Choroid plexus epithelial cell (primary cell): Measurements from ENCODE around the gene RCBTB2.

Experiments used
- DNase-seq: peaks from one replicate; pipeline ENCODE4 v3.0.0-alpha.2; 2010; ENCODE audit warnings: low read depth
- H3K4me3 ChIP-seq: 2 replicates; pipeline ENCODE4 v1.5.1; 2011; ENCODE audit warnings: low read depth, mild to moderate bottlenecking, control low read depth, low read length, moderate library complexity
- TF ChIP-seq, protein P1 (sequence below): conservative IDR thresholded peaks from 2 replicates; pipeline ENCODE4 v1.5.1; 2011; ENCODE audit warnings: low read depth, mild to moderate bottlenecking, control low read depth, inconsistent platforms, low read length, moderate library complexity

The RCBTB2 gene

GRCh38 chr13:48501705-48502104, 31.2 kb downstream of the RCBTB2 start:
- peak; percentile 8 for DNase-seq
- TF ChIP-seq, protein P1, sequence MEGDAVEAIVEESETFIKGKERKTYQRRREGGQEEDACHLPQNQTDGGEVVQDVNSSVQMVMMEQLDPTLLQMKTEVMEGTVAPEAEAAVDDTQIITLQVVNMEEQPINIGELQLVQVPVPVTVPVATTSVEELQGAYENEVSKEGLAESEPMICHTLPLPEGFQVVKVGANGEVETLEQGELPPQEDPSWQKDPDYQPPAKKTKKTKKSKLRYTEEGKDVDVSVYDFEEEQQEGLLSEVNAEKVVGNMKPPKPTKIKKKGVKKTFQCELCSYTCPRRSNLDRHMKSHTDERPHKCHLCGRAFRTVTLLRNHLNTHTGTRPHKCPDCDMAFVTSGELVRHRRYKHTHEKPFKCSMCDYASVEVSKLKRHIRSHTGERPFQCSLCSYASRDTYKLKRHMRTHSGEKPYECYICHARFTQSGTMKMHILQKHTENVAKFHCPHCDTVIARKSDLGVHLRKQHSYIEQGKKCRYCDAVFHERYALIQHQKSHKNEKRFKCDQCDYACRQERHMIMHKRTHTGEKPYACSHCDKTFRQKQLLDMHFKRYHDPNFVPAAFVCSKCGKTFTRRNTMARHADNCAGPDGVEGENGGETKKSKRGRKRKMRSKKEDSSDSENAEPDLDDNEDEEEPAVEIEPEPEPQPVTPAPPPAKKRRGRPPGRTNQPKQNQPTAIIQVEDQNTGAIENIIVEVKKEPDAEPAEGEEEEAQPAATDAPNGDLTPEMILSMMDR: no peak
- H3K4me3 ChIP-seq: no peak overlapping the region

- DNase-seq: peak; percentile 97
- TF ChIP-seq, protein P1: no peak
- no peak overlapping the region for H3K4me3 ChIP-seq
Measured at GRCh38 chr13:48500652-48501197, 32.2 kb downstream of the RCBTB2 start.

DNA sequence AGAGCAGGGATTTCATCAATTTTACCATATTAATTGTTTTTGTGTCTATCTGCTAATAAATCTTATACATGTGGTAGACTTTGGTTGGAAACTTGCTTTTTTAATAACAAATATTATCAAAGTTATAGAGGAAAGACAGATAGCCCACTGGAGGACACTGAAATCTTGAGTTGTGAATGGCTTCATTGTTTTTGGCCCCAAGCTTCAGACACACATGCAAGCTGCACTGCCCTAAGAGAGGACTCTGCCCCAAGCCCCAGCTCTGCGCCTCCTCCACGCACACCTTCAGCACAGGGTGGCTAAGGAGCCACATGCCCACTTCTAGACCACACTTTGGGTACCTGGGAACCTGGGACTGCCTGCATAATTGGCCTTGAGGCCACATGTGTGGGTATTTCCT, 35.2 kb downstream of the RCBTB2 start:
- no peak for DNase-seq
- TF ChIP-seq, protein P1: no peak
- no peak overlapping the region for H3K4me3 ChIP-seq

DNA sequence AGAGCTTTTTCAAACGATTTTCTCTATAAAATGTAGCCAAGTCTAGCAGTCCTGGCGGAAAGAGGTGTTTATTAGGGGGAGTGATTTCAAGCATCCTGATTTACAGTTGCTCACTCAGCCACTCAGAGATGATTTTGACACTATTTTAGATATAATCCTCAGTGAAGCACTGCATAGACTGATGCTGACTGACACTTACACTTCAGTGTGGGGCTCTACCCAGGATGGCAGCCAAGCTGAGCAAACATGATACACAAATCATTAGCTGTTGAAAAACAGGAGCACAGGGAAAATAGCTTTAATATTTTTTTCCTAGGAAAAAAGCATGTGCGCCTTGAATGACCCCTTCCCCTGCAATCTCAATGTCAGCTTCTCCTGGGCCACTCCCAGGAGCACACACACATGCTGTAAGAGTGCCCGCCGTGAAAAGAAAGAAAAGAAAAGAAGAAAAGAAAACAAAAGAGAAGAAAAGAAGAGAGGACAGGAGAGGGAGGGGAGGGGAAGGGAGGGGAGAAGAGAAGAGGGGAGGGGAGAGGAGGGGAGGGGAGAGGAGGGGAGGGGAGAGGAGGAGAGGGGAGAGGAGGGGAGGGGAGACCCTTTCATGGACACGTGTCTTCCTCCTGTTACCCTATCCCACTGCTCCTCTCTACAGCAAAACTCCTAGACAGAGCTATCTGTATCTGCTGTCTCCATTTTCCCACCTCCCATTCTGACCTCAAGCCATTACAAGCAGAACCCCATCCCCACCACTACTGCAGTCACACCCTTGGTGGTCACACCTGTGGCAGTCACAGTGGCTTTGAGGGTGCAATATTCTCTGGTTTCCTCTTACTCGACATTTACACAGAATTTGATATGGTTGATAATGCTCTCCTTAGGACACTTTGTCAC, 36.4 kb downstream of the RCBTB2 start:
- TF ChIP-seq, protein P1: no peak
- no peak for DNase-seq
- H3K4me3 ChIP-seq: no peak overlapping the region

- H3K4me3 ChIP-seq: no peak overlapping the region
- TF ChIP-seq, protein P1: no peak
- no peak for DNase-seq
Measured at GRCh38 chr13:48494874-48495273, 38.0 kb downstream of the RCBTB2 start.

- no peak for DNase-seq
- TF ChIP-seq, protein P1: no peak
- H3K4me3 ChIP-seq: no peak overlapping the region
Measured at GRCh38 chr13:48493851-48494250, 39.0 kb downstream of the RCBTB2 start.
